Mesenchymal stem cell (in vitro differentiated cells and primary cell): Measurements from ENCODE around the gene NR2F2.
A peak's percentile ranks its signal among the peaks of the same experiment; 100 is the strongest.
"Not testable (repeated sequence)": the region's sequence is repeated elsewhere in the genome, so short reads cannot be mapped to it uniquely, and the experiment has no call there.

ENCODE experiments used
- DNase-seq: peaks from one replicate; pipeline ENCODE4 v3.0.0-alpha.2; 2013
- H2AFZ ChIP-seq: one replicate; pipeline ENCODE4 v1.6.1; 2013; ENCODE audit warnings: low read depth, mild to moderate bottlenecking, control low read depth, inconsistent platforms, low read length, moderate library complexity
- H2AK5ac ChIP-seq: 2 replicates; pipeline ENCODE4 v1.6.1; 2013; ENCODE audit warnings: low read length, moderate library complexity, mild to moderate bottlenecking, inconsistent platforms; ENCODE audit not compliant: severe bottlenecking
- H2BK120ac ChIP-seq: one replicate; pipeline ENCODE4 v1.6.1; 2013; ENCODE audit warnings: low read depth, mild to moderate bottlenecking, inconsistent platforms, low read length, moderate library complexity
- H2BK12ac ChIP-seq, 2 experiments: one replicate each; pipeline ENCODE4 v1.6.1; 2013; ENCODE audit warnings: inconsistent platforms in 2 of 2, low read length in 2 of 2, mild to moderate bottlenecking in 2 of 2, moderate library complexity in 2 of 2, control low read depth in 1 of 2
- H2BK15ac ChIP-seq: one replicate; pipeline ENCODE4 v1.6.1; 2013; ENCODE audit warnings: mild to moderate bottlenecking, low read depth, inconsistent platforms; ENCODE audit not compliant: poor library complexity, severe bottlenecking
- H2BK5ac ChIP-seq: 2 replicates; pipeline ENCODE4 v1.6.1; 2013; ENCODE audit warnings: low read depth, mild to moderate bottlenecking, low read length, control low read depth, inconsistent platforms; ENCODE audit not compliant: poor library complexity, severe bottlenecking
- H3K14ac ChIP-seq, 2 experiments: one replicate each; pipeline ENCODE4 v1.6.1; 2013; ENCODE audit warnings: inconsistent platforms in 2 of 2, low read length in 2 of 2, control low read depth in 1 of 2, mild to moderate bottlenecking in 1 of 2, moderate library complexity in 1 of 2
- H3K18ac ChIP-seq, 2 experiments: one replicate each; pipeline ENCODE4 v1.6.1; 2013; ENCODE audit warnings: inconsistent platforms in 2 of 2, low read length in 2 of 2, control low read depth in 1 of 2, low read depth in 1 of 2, mild to moderate bottlenecking in 1 of 2
- H3K23ac ChIP-seq, 2 experiments: one replicate each; pipeline ENCODE4 v1.6.1; 2013; ENCODE audit warnings: inconsistent platforms in 2 of 2, low read length in 2 of 2, mild to moderate bottlenecking in 2 of 2, moderate library complexity in 2 of 2, control low read depth in 1 of 2
- H3K27ac ChIP-seq: 2 replicates; pipeline ENCODE4 v1.5.1; 2013; ENCODE audit warnings: mild to moderate bottlenecking, moderate library complexity, low read length, control low read depth, inconsistent platforms; ENCODE audit not compliant: poor library complexity, severe bottlenecking
- H3K27me3 ChIP-seq, 2 experiments: 2 replicates each; pipeline versions ENCODE4 v1.6.1 to v1.7.0; 2013; ENCODE audit warnings: low read length in 2 of 2, mild to moderate bottlenecking in 2 of 2, moderate library complexity in 2 of 2, control low read depth in 1 of 2, inconsistent platforms in 1 of 2; ENCODE audit not compliant: control insufficient read depth in 1 of 2, insufficient read depth in 1 of 2
- H3K36me3 ChIP-seq, 2 experiments: 2 replicates each; pipeline versions ENCODE4 v1.6.1 to v1.7.0; 2013; ENCODE audit warnings: low read length in 2 of 2, control low read depth in 1 of 2, inconsistent platforms in 1 of 2, low read depth in 1 of 2, mild to moderate bottlenecking in 1 of 2; ENCODE audit not compliant: insufficient read depth in 2 of 2, control insufficient read depth in 1 of 2
- H3K4ac ChIP-seq, 2 experiments: one replicate each; pipeline ENCODE4 v1.6.1; 2013; ENCODE audit warnings: inconsistent platforms in 2 of 2, low read length in 2 of 2, mild to moderate bottlenecking in 2 of 2, moderate library complexity in 2 of 2, control low read depth in 1 of 2, low read depth in 1 of 2
- H3K4me1 ChIP-seq: 2 replicates; pipeline ENCODE4 v1.6.1; 2013; ENCODE audit warnings: low read depth, low read length, control low read depth; ENCODE audit not compliant: control insufficient read depth, insufficient read depth
- H3K4me2 ChIP-seq: 2 replicates; pipeline ENCODE4 v1.6.1; 2013; ENCODE audit warnings: low read length, mild to moderate bottlenecking, inconsistent platforms; ENCODE audit not compliant: poor library complexity, severe bottlenecking
- H3K4me3 ChIP-seq, 2 experiments: 2 replicates each; pipeline versions ENCODE4 v1.5.1 to v1.7.0; 2013; ENCODE audit warnings: low read length in 2 of 2, mild to moderate bottlenecking in 2 of 2, control low read depth in 1 of 2, low read depth in 1 of 2; ENCODE audit not compliant: insufficient read depth in 1 of 2
- H3K79me1 ChIP-seq: replicated peaks from 2 replicates; pipeline ENCODE4 v1.6.1; 2013; ENCODE audit warnings: mild to moderate bottlenecking, control low read depth, low read length, inconsistent platforms; ENCODE audit not compliant: poor library complexity, severe bottlenecking
- H3K9ac ChIP-seq: 2 replicates; pipeline ENCODE4 v1.7.0; 2013; ENCODE audit warnings: mild to moderate bottlenecking, low read length, moderate library complexity
- H3K9me3 ChIP-seq: 2 replicates; pipeline ENCODE4 v1.7.0; 2013; ENCODE audit warnings: mild to moderate bottlenecking, low read length; ENCODE audit not compliant: control insufficient read depth
- H4K8ac ChIP-seq: one replicate; pipeline ENCODE4 v1.6.1; 2013; ENCODE audit warnings: inconsistent platforms, mild to moderate bottlenecking, low read length, moderate library complexity
- H4K91ac ChIP-seq: one replicate; pipeline ENCODE4 v1.6.1; 2013; ENCODE audit warnings: mild to moderate bottlenecking, low read length, inconsistent platforms
- WGBS: methylation state at CpG from one replicate; pipeline ENCODE4 v1.1.7; 2013; ENCODE audit warnings: mixed read lengths; 5-methylcytosine and 5-hydroxymethylcytosine counted together

NR2F2 gene

DNA sequence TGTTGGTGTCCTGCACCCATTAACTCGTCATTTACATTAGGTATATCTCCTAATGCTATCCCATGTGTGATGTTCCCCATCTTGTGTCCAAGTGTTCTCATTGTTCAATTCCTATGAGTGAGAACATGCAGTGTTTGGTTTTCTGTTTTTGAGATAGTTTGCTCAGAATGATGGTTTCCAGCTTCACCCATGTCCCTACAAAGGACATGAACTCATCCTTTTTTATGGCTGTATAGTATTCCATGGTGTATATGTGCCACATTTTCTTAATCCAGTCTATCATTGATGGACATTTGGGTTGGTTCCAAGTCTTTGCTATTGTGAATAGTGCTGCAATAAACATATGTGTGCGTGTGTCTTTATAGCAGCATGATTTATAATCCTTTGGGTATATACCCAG is 49.1 kb downstream of the NR2F2 start:
- H3K4me3 ChIP-seq, H3K14ac ChIP-seq, H3K27ac ChIP-seq, H3K79me1 ChIP-seq, H2AFZ ChIP-seq, H3K4me2 ChIP-seq, H4K91ac ChIP-seq, H3K18ac ChIP-seq, H2BK120ac ChIP-seq, H3K27me3 ChIP-seq, H2BK5ac ChIP-seq, H4K8ac ChIP-seq, H3K4ac ChIP-seq, H2BK15ac ChIP-seq, DNase-seq, H3K4me1 ChIP-seq, H3K9ac ChIP-seq, H3K36me3 ChIP-seq, H2AK5ac ChIP-seq, H3K9me3 ChIP-seq, H2BK12ac ChIP-seq, H3K23ac ChIP-seq: not testable (repeated sequence)
- 50% methylated on average over 1 of the region's 2 CpGs for WGBS

DNA sequence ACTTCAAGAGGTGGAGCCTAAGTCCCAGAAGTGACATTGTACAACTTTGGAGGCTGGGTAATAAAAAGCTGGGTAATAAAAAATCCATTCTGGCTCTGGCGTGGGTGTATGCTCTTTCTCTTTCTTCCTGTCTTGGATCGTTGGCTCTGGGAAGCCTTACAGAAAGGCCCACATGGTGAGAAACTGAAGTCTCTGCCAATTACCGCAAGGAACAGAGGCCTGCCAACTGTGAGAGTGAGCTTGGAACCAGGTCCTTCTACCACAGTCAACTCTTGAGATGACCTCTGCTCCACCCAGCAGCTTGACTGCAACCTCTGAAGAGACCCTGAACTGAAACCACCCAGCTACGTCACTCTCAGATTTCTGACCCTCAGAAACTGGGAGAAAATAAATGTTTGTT is 51.0 kb downstream of the NR2F2 start:
- Histone ChIP-seq H3K9ac (no peak overlapping the region), H2BK120ac (no peak overlapping the region), H3K4me2 (no peak overlapping the region), H4K91ac (no peak overlapping the region), H3K4me3 (peak overlapping the region in 1 of 2 experiments; percentile 33), H3K18ac (no peak overlapping the region), H3K14ac (no peak overlapping the region), H3K9me3 (peaks cover 6% of the 10 kb centered on the region), H2BK12ac (no peak overlapping the region), H2BK5ac (no peak overlapping the region), H2AFZ (no peak overlapping the region), H3K27me3 (no peaks in the 10 kb centered on the region), H2AK5ac (no peak overlapping the region), H4K8ac (no peak overlapping the region), H3K4me1 (no peaks in the 10 kb centered on the region), H2BK15ac (no peak overlapping the region), H3K27ac (no peak overlapping the region), H3K79me1 (peaks cover 2% of the 10 kb centered on the region), H3K23ac (no peak overlapping the region), H3K36me3 (no peaks in the 10 kb centered on the region), H3K4ac (no peak overlapping the region)
- 68% methylated on average over 3 of the region's 4 CpGs for WGBS
- no peak for DNase-seq

GRCh38 chr15:96385195-96385594 is 54.7 kb downstream of the NR2F2 start:
- peaks cover 6% of the 10 kb centered on the region for H3K9me3 ChIP-seq
- no CpG with 5 or more reads among the region's 1 CpG for WGBS

GRCh38 chr15:96388673-96389072 is 58.2 kb downstream of the NR2F2 start:
- no peak overlapping the region for H3K27ac ChIP-seq
- H3K14ac ChIP-seq = no peak overlapping the region
- H2BK5ac ChIP-seq = no peak overlapping the region
- H4K8ac ChIP-seq = no peak overlapping the region
- no peak overlapping the region for H2AFZ ChIP-seq
- 37% methylated on average over 1 of the region's 1 CpG for whole genome bisulfite sequencing
- H2AK5ac ChIP-seq = no peak overlapping the region
- no peak overlapping the region for H3K4me2 ChIP-seq
- peaks cover 6% of the 10 kb centered on the region for H3K9me3 ChIP-seq
- H3K4me1 ChIP-seq = peaks cover 2% of the 10 kb centered on the region
- no peak for DNase-seq
- H3K27me3 ChIP-seq = no peaks in the 10 kb centered on the region
- H3K4ac ChIP-seq = no peak overlapping the region
- no peak overlapping the region for H3K18ac ChIP-seq
- no peak overlapping the region for H2BK15ac ChIP-seq
- no peak overlapping the region for H2BK120ac ChIP-seq
- no peak overlapping the region for H2BK12ac ChIP-seq
- H3K36me3 ChIP-seq = no peaks in the 10 kb centered on the region
- no peak overlapping the region for H3K9ac ChIP-seq
- H3K4me3 ChIP-seq = no peak overlapping the region
- no peaks in the 10 kb centered on the region for H3K79me1 ChIP-seq
- no peak overlapping the region for H4K91ac ChIP-seq
- H3K23ac ChIP-seq = no peak overlapping the region

More at GRCh38 chr15:96385195-96385594, 54.7 kb downstream of the NR2F2 start:
- no peaks in the 10 kb centered on the region for H3K4me1 ChIP-seq
- H3K36me3 ChIP-seq = no peaks in the 10 kb centered on the region
- no peak overlapping the region for H2BK120ac ChIP-seq
- H3K18ac ChIP-seq = no peak overlapping the region
- H2BK15ac ChIP-seq = no peak overlapping the region
- no peak overlapping the region for H2BK12ac ChIP-seq
- no peak overlapping the region for H3K4ac ChIP-seq
- no peak overlapping the region for H3K4me3 ChIP-seq
- no peak overlapping the region for H4K8ac ChIP-seq
- H4K91ac ChIP-seq = no peak overlapping the region
- H3K4me2 ChIP-seq = no peak overlapping the region
- H3K79me1 ChIP-seq = no peaks in the 10 kb centered on the region
- H3K27ac ChIP-seq = no peak overlapping the region
- no peak overlapping the region for H2BK5ac ChIP-seq
- no peak overlapping the region for H2AFZ ChIP-seq
- H3K27me3 ChIP-seq = no peaks in the 10 kb centered on the region
- no peak overlapping the region for H3K14ac ChIP-seq
- no peak overlapping the region for H3K9ac ChIP-seq
- no peak overlapping the region for H3K23ac ChIP-seq
- H2AK5ac ChIP-seq = no peak overlapping the region
- DNase-seq = no peak
